Ishikawa (cell line): Measurements from ENCODE around the gene ASXL3.

Experiments
- EGR1 ChIP-seq: IDR thresholded peaks from 2 replicates; pipeline ENCODE4 v1.6.1; 2012
- TCF12 ChIP-seq: IDR thresholded peaks from 2 replicates; pipeline ENCODE4 v1.6.1; 2012; ENCODE audit warnings: low read depth

DNA sequence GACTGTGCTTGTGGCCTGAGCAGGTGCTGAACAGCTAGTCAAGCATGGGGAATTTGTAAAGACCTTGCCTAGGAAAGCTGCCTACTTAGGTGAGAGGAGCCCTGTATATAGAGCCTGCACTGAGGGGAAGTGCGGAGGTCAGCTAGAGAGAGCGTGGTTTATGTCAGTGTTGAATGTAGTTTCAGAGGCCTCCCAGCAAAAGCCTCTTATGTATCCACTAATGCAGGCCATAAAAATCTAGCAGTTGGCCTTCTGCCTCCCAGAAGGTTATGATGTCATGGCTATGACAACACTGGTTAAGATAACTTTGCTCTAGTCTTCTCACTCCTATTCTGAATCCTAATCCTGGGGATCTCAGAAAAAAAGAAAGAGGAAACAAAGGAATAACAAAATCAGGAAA lies 88.9 kb downstream of the ASXL3 start:
- TF ChIP-seq EGR1 (no peak), TCF12 (no peak)
